Astrocyte of the hippocampus (primary cell): Measurements from ENCODE around the gene RPP14.
"Not testable (repeated sequence)": the region's sequence is repeated elsewhere in the genome, so short reads cannot be mapped to it uniquely, and the experiment has no call there.

ENCODE experiments used
- DNase-seq: peaks from one replicate; pipeline ENCODE4 v3.0.0; 2011; ENCODE audit warnings: low read depth, low spot score

The RPP14 gene

DNA sequence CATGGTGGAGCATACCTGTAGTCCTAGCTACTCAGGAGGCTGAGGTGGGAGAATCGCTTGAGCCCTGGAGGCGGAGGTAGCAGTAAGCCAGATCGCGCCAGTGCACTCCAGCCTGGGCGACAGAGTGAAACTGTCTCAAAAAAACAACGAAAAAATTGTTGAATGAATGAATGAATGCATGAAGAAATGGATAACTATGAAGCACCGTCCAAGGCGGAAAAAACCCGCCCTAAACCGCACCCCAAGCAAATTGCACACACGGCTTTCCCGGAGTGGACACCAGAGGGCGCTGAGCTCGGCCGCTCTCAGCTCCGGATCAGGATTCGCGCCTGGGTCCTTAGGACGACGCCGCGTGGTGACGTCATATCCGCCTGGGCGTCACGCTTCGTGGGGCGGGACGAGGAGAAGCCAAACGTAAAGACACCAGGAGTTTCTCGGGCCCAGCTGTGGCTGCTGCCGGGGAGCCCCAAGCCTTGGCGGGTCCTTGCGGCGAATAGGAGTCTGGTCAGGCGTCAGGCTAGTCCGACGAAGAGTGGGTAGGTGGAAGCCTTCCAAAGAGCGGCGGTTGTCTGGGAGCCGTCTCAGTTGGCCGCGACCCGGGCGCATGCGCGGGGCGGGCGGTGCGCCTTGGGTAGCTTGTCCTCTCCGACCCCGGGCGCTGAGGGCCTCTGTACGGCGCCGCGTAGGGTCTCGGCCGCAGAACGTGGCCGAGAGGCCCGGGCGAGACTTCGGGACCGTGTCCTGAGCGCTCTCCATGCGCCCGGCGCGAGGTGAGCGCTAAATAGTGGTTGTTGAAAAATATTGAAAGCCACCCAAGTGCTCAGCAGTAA, at the start of gene RPP14, which contains the start of gene HTD2:
RPP14 (plus strand) TSS at position 364 of the 830 bp plus-strand sequence. CDS start 4,085 bp downstream, outside the sequence.
HTD2 (plus strand) TSS at position 639 of the 830 bp plus-strand sequence. CDS start 11,094 bp downstream, outside the sequence.
- peak; percentile 99 for DNase-seq

DNA sequence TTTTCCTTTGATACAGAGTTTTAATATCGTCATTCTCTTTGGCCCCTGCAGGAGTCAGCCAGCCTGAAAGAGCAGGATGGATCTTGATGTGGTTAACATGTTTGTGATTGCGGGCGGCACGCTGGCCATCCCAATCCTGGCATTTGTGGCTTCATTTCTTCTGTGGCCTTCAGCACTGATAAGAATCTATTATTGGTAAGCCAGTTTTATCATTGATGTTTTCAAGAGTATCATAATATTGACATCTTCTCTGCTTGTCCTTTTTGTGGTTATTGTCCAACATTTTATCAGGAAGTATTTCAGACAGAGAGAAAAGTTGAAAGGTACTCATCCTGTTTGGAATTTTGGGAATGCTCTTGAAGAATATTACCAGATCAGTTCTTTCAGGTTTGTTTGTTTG, 49.5 kb upstream of the RPP14 start:
- no peak for DNase-seq

DNA sequence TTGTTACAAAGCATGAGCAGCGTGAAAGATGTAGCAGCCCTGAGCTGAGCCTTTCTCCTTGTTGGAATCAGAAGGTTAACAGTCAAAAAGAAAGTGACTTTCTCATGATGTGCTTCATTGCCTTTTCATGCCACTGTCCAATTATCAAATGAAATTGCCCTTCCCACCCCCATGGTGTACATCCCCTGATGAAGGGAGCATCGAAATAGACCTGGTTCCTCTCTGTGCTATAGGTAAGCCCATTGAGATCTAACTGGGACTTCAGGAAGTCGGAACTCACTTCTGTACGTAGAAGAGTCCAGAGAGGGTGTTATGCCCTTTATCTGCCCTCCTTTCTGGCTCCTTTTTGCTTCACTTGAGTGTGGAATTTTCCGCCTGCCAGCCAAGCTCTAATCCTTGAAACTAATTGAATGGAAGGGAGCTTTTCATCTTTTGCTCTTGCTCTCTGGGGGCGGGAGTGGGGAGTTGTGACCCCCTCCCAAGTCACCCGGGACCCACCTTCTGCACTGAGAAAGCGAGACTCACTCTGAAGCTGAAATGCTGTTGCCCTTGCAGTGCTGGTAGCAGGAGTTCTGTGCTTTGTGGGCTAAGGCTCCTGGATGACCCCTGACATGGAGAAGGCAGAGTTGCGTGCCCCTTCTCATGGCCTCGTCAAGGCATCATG, 47.5 kb upstream of the RPP14 start:
- DNase-seq: no peak

DNA sequence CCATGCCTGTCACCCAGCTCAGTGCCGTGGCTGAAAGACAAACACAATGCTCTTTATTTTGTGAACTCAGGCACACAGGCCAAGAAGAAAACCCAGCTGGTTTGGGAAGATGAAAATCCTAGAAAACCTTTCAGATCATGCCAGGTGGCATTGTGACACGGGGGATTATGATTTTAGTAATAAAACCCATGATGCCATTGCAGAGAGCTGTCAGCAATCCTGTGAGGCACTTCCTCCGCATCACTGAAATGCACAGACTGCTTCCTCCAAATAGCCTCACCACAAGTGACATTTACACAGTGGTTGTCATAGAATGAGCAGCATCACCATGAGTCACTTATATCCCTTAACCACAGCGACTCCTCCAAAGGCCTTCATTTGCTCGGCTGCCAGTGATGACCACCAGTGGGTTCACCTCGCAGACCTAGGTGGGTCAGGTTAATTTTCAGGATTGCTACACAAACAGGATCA, 45.7 kb upstream of the RPP14 start:
- DNase-seq: peak; percentile 79

DNA sequence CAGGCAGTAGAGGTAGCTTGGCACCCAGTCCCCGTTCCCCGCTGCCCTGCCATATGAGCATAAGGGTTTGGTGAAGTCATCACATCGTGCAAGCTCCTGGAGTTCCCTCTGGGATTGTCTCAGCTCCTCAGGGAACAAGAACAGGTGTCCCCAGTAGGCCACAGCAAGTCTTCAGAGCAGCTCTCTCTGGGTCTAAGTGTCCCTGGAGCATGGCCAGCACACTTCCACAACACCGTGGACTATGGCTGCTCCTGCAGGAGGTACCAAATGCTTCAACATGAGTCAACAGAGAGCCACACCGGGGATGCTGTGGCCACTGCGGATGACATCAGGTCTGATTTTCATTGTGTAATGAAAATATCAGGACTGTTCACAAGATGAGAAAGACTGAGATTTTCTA, 45.3 kb upstream of the RPP14 start:
- peak; percentile 71 for DNase-seq

DNA sequence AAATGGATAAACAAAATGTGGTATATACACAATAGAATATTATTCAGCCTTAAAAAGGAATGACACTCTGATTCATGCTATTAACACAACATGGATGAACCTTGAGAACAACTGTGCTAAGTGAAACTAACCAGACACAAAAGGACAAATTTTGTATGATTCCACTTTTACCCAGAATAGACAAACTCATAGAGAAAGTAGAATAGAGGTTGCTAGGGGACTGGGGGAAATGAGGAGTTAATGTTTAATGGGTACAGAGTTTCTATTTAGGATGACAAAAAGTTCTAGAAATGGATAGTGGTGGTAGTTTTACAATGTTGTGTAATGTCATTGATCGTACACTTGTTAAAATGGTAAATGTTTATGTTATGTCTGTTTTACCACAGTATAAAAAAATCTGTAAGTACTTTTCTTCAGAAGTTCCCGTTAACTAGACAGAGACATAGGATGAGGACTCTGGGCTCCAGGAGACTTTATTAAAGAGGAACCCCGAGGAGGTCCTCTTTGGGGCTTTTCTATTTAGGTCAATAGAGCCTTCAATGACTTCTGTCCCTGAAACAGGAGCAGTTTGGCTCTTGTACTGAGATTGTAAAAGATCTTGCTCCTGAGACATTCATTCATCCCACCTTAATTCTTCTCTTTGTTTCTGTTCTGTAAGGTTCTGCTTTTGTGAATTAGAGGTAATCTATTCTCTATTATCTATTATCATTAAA, 43.9 kb upstream of the RPP14 start:
- no peak for DNase-seq

DNA sequence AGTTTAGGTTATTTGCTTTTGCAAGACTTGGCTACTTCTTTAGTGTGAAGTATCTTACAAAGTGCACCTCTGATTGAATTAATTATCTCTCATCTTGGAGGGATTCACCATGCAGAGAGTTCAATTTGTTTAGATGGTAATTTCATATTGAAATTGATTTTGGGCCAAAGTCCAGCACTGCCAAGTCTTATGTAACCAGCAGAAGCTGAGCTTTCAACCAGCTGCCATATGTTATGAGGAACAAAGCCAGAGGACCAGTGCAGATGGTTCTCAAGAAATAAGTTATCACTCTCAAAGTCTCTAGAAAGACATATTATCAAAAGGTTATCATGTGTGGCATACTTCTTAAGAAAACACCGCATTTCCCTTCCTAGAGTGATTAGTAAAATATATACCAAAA, 39.5 kb upstream of the RPP14 start:
- DNase-seq: no peak

DNA sequence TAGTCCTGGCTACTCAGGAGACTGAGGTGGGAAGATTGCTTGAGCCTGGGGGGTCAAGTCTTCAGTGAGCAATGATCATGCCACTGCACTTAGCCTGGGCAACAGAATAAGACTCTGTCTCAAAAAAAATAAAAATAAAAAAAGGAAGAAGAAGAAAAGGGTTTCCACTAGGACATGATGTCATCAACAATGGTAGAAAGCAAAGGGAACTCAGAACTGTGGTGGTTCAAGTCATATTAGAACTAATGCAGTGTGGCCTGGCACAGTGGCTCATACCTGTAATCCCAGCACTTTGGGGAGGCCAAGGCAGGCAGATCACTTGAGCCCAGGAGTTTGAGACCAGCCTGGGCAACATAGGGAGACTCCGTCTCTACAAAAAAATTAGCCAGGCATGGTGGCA, 38.5 kb upstream of the RPP14 start:
- DNase-seq: not testable (repeated sequence)

DNA sequence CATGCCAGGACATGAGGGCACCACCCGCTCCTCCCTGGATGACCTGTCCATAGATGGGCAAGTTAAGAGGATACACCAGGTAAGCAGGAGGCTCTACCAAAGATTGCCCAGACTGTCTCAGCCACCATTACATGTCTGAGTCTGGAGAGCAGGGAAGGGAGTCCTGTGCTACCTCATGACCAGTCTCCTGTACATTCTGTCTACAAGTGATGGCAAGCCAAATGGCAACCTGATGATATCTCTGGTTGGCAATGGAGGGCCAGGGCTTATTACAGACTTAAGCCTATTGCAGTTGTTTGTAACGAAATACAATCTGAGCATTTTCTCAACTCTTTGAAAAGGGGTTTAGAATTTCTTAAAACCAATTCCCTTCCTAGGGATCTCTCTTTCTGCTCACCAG, 36.7 kb upstream of the RPP14 start:
- no peak for DNase-seq

DNA sequence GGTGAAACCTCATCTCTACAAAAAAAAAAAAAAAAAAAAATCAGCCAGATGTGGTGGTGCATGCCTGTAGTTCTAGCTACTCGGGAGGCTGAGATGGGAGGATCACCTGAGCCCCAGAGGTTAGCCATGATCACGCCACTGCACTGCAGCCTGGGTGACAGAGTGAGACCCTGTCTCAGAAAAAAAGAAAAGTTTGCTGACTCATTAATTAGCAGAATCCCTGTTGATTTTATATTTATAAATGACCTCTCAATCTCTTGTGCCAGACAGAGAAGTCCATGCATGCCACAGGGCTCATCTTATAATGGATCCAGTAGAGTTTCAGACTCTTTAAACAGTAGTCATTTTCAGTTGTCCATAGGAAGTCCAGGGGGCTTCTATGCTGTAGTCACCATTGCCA, 35.6 kb upstream of the RPP14 start:
- no peak for DNase-seq

DNA sequence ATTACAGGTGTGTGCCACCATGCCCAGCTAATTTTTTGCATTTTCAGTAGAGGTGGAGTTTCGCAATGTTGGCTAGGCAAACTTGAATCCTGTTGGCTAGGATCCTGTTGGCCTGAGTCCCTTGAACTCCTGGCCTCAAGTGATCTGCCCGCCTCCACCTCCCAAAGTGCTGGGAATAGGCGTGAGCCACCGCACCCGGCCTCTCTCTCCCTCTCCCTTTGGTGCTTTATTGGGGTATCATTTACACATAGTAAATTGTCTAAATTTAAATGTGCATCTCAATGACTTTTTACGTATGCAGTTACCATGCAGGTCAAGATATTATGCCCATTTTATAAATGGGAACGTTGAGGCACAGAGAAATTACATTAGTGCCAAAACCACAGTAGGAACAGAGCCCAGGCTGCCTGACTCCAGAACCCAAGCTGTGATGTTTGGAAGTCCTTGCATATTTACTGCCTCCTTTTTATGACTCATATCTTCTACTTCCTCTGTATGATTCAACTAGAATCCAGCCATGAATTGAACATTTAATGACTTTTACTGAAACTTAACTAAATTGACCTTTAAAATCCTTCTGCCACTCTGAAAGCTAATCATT, 34.0 kb upstream of the RPP14 start:
- peak; percentile 85 for DNase-seq

DNA sequence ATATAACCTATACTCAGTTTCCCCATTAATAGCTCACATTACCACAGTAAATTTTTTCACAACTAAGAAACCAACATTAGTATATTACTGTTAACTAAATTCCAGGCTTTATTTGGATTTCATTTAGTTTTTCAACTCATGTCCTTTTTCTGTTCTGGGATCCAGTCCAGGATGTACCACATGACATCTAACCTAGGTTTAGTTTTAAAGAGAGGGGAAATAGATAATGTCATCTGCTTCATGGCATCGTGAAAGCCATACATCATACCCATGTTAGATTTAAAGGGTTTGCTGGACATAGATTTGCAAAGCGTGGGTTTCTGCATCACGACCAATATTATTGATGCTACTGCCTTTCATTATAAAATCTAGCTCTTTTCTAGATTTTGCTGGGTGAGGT, 33.2 kb upstream of the RPP14 start:
- peak; percentile 25 for DNase-seq

DNA sequence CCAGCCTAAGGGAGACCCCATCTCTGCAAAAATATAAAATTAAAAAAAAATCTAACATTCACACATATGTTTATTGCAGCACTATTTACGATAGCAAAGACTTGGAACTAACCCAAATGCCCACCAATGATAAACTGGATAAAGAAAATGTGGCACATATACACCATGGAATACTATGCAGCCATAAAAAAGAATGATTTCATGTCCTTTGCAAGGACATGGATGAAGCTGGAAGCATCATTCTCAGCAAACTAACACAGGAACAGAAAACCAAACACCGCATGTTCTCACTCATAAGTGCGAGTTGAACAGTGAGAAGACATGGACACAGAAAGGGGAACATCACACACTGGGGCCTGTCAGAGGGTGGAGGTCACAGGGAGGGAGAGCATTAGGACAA, 32.7 kb upstream of the RPP14 start:
- not testable (repeated sequence) for DNase-seq

DNA sequence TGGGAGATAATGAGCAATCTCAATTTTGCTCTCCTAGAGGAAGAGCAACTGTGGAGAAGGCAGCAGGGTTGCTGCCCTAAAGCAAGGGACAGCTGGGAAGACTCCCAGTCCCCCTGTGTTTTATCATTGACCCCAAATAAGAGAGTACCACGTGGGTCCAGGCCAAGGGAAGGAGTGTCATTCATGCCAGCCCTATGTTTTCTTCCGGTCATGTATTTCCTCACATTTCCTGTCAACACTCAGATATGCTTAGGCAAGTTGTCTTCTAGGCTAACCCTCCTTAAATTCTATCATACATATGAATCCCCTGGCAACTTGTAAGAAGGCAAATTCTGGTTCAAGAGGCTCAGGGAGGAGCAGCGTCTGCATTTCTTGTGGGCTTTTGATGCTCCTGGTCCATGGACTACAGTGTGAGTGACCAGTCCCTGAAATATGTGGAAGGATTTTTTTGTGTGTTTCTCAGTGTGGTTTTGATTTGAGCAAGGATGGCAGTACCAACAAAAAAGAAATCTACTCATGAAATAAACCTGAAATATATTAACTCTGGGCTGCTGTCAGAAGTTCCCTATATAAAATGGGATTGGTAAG, 31.9 kb upstream of the RPP14 start:
- peak; percentile 22 for DNase-seq

DNA sequence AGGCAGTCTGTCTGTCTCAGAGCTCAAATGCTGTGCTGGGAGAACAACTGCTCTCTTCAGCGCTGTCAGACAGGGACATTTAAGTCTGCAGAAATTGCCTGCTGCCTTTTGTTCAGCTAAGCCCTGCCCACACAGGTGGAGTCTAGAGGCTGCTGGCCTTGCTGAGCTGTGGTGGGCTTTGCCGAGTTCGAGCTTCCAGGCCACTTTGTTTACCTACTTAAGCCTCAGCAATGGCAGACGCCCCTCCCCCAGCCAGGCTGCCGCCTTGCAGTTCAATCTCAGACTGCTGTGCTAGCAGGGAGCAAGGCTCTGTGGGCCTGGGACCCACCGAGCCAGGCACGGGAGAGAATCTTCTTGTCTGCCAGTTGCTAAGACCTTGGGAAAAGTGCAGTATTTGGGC, 25.0 kb upstream of the RPP14 start:
- DNase-seq: no peak

DNA sequence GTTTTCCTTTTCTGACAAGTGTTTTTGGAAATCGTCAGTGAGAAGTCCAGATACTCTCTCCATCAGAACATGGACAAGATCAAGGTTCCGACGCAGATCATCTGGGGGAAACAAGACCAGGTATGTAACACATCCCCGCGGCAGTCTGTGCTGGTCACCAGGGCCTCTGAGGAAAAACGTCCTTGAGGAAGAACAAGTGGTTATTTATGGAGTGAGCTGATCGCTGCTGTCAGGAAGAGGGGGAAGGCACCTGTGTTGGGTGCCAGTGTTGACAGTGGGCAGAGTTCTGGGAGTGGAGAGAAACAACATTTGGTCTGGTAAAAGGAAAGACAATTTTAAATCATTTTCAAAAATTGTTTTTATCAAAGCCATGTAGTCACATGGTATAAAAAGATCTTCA, 20.7 kb upstream of the RPP14 start:
- DNase-seq: no peak

DNA sequence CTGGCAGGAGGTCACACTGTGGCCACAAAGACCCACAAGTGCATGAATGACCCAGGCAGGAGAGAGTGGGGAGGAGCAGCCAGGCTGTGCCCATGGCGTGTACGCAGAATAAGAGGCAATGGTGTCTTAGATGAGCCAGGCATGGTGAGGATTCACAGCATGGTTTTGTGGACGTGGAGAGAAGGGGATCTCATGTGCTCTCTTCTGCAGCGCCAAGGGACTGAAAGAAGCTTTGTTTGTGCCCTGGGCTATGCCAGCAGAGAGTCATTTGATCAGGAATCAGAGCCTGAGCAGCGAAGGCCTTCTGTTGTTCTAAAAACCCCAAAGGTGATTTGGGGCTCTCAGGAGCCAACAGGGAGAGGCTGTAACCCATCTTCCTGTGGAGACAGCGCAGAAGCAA, 18.7 kb upstream of the RPP14 start:
- DNase-seq: no peak

DNA sequence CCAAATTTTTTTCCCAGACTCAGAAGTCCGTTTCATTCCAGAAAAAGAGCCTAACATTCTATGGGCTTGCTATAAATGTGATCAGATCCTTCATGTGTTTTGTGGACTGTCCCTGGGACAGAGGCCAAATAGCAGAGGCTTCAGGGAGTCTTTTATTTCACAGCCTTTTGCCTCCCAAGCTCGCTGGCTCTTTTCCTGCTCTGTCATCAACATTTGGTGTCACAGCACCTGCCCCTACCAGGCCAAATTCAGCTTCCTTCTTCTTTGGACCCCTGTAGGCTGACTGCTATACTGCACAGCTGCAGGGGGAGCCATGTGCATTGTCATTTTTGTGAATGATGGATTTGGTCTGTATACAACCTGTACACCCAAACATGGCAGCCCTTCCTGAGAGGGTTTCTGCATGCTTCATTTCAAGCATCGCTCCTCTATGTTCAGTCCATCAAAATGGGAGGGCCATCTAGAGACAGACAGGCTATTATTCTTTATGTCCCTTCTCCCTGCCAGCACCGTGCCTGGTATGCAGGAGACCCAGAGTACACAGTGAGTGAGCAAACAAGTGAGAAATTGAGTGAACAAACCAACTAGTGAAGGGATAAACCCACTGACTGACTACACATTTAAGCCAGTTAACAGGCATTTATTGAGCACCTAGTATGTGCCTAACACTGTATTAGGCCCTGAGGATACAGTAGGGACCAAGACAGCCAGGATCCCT, 17.9 kb upstream of the RPP14 start:
- DNase-seq: no peak

DNA sequence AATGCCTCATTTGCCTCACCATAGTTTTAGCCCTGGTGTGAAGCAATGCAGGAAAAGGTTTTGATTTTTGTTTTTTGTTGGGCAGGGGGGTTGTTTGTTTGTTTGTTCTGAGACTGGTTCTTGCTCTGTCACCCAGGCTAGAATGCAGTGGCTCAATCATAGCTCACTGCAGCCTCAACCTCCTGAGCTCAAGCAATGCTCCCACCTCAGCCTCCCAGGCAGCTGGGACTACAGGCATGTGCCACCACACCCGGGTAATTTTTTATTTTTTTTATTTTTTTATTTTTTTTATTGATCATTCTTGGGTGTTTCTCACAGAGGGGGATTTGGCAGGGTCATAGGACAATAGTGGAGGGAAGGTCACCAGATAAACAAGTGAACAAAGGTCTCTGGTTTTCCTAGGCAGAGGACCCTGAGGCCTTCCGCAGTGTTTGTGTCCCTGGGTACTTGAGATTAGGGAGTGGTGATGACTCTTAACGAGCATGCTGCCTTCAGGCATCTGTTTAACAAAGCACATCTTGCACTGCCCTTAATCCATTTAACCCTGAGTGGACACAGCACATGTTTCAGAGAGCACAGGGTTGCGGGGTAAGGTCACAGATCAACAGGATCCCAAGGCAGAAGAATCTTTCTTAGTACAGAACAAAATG, 17.0 kb upstream of the RPP14 start:
- not testable (repeated sequence) for DNase-seq

DNA sequence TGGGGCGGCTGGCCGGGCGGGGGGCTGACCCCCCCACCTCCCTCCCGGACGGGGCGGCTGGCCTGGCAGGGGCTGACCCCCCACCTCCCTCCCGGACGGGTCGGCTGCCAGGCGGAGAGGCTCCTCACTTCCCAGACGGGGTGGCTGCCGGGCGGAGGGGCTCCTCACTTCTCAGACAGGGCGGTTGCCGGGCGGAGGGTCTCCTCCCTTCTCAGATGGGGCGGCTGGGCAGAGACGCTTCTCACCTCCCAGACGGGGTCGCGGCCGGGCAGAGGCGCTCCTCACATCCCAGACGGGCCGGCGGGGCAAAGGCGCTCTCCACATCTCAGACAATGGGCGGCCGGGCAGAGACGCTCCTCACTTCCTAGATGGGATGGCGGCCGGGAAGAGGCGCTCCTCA, 15.6 kb upstream of the RPP14 start:
- not testable (repeated sequence) for DNase-seq
